ENCODE measurements around the gene GPR42.

GPR42 gene, protein sequence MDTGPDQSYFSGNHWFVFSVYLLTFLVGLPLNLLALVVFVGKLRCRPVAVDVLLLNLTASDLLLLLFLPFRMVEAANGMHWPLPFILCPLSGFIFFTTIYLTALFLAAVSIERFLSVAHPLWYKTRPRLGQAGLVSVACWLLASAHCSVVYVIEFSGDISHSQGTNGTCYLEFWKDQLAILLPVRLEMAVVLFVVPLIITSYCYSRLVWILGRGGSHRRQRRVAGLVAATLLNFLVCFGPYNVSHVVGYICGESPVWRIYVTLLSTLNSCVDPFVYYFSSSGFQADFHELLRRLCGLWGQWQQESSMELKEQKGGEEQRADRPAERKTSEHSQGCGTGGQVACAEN

GRCh38 chr19:35370722-35371121, at the start of gene GPR42:
TSS of gene GPR42 (plus strand) at chr19:35371068. CDS start at chr19:35371360, 292 bp downstream.
- no peak for DNase-seq (ENCODE audit: low spot score)

- no peak for DNase-seq (ENCODE audit: low spot score)
Observed at GRCh38 chr19:35321291-35321690, 49.6 kb upstream of the GPR42 start.

GRCh38 chr19:35322014-35322413, 48.9 kb upstream of the GPR42 start:
- no peak for DNase-seq (ENCODE audit: low spot score)

- no peak for DNase-seq (ENCODE audit: low spot score)
Observed at GRCh38 chr19:35327642-35328041, 43.2 kb upstream of the GPR42 start.

DNA sequence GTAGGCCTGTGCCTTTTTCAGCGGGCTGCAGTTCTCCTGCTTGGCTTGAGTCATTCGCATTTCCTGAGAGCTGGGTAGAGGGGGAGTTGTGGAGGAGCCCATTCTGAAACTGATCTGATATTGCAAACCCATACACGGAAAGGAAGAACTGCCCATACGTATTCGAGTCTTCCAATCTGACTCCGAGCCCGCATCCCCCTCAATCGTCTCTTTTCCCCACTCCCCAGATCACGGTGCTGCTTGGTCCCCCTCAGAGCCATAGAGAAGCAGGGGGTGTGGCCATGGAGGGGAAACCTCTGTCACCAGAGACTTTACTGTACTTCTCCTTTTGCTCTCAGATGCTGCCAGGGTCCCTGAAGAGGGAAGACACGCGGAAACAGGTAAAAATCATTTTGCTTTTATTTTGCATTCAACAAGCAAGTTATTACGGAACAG, 42.0 kb upstream of the GPR42 start, which contains the start of gene CD22:
TSS of gene CD22 (plus strand) at position 337 of the 435 bp plus-strand sequence. CDS start 2,854 bp downstream, outside the sequence.
- no peak for DNase-seq (ENCODE audit: low spot score)

GRCh38 chr19:35329323-35329722, 41.5 kb upstream of the GPR42 start:
- no peak for DNase-seq (ENCODE audit: low spot score)

- no peak for DNase-seq (ENCODE audit: low spot score)
Observed at GRCh38 chr19:35330475-35330874, 40.4 kb upstream of the GPR42 start.

GRCh38 chr19:35331551-35332214, 39.2 kb upstream of the GPR42 start:
- DNase-seq (ENCODE audit: low spot score): no peak

- DNase-seq (ENCODE audit: low spot score): peak; percentile 33
Observed at GRCh38 chr19:35332817-35333216, 38.1 kb upstream of the GPR42 start.

GRCh38 chr19:35334144-35334753, 36.6 kb upstream of the GPR42 start:
- DNase-seq (ENCODE audit: low spot score): no peak

DNA sequence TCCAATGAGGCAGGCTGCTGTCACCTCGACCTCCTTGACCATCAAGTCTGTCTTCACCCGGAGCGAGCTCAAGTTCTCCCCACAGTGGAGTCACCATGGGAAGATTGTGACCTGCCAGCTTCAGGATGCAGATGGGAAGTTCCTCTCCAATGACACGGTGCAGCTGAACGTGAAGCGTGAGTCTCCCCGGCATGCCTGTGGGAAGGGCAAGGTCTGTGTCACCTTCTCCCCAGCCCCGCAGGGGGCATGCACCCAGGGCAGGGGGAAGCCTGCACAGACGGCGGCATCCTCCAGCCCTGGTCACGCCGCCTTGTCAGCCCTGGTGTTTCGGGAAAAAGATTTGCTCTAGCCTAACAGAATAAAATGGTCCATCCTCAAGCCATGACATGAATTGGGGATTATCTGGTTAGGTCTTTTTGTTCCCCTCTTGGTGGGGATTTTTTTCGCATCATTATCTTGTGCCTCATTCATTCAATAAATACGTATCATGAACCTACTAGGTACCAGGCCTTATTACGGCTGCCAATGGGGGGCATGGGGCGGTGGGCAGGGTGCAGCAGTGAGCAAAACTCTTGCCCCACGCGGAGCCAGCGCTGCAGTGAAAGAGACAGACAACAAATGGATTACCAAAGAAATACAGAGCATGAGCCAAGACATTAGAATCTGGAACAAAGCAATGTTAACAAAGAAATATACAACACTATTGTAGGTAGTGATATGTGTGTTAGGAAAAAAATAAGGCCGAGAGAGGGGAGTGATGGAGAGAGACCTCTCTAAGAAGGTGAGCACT, 34.5 kb upstream of the GPR42 start:
- no peak for DNase-seq (ENCODE audit: low spot score)

- no peak for DNase-seq (ENCODE audit: low spot score)
Observed at GRCh38 chr19:35337097-35337983, 33.5 kb upstream of the GPR42 start.

DNA sequence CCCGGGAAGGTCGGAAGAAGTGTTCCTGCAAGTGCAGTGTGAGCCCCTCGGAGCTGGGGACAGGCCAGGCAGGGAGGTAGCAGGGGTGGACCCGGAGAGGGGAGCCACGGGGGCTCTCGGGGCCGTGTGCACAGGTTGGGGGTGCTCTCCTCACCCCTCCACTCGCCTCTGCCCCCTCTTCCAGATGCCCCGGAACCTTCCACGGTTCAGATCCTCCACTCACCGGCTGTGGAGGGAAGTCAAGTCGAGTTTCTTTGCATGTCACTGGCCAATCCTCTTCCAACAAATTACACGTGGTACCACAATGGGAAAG, 32.9 kb upstream of the GPR42 start:
- no peak for DNase-seq (ENCODE audit: low spot score)

DNA sequence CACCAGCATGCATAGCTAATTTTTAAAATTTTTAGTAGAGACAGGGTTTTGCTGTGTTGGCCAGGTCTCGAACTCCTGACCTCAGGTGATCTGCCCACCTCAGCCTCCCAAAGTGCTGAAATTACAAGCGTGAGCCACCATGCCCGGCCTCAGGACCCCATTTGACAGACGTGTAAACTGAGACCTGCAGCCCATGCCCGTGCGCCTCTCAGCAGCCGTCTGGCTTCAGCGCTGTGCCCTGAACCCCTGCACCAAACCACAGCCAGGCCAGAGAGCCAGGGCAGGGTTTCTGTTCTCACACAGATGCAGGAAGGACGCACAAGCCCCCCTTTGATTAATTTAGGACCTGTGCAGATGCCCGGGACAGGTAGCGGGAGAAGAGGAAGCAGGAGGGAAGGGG, 30.4 kb upstream of the GPR42 start:
- DNase-seq (ENCODE audit: low spot score): no peak

DNA sequence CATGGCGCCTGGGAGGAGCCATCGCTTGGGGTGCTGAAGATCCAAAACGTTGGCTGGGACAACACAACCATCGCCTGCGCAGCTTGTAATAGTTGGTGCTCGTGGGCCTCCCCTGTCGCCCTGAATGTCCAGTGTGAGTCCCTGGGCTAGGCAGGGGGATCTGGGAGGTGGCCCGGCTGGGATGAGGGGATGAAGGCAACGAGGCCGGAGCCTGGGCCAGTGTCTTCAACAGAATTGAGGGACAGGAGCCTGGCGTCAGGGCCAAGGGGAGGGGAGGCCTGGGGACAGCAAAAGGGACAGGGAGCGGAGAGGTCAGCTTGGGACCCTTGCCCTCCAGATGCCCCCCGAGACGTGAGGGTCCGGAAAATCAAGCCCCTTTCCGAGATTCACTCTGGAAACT, 29.9 kb upstream of the GPR42 start:
- no peak for DNase-seq (ENCODE audit: low spot score)

GRCh38 chr19:35341565-35342225, 29.2 kb upstream of the GPR42 start:
- no peak for DNase-seq (ENCODE audit: low spot score)

DNA sequence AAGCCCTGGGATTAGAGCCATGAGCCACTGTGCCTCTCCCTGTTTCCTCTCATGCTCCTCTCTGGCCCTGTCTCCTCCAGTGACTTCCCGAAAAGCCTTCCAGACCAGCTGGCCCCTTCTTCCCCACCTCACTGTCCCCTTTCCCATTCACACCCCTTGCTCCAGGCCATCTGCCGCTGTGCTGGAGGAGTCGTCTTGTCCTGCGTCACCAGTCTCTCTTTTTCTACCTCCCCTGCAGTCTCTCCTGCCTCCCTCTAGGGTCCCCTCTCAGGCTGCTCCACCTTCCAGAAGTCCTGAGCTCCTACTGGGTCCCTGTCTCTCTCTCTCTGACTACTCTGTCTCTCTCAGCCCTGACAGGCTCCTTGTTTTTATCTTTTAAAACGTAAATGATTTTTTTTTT, 28.4 kb upstream of the GPR42 start:
- no peak for DNase-seq (ENCODE audit: low spot score)

- DNase-seq (ENCODE audit: low spot score): no peak
Observed at GRCh38 chr19:35344511-35345031, 26.3 kb upstream of the GPR42 start.

- DNase-seq (ENCODE audit: low spot score): no peak
Observed at GRCh38 chr19:35345671-35346111, 25.2 kb upstream of the GPR42 start.
